Measurements from ENCODE around the gene SLC25A18.
"Not testable (repeated sequence)": the region's sequence is repeated elsewhere in the genome, so short reads cannot be mapped to it uniquely, and the experiment has no call there.

SLC25A18 gene

GRCh38 chr22:17607891-17608521 lies 44.7 kb downstream of the SLC25A18 start:
- no peak for DNase-seq (ENCODE audit: low read depth)

GRCh38 chr22:17612057-17612456 lies 48.8 kb downstream of the SLC25A18 start:
- DNase-seq (ENCODE audit: low read depth) = no peak

- no peak for DNase-seq (ENCODE audit: low read depth)
Observed at GRCh38 chr22:17613280-17613679, 50.0 kb downstream of the SLC25A18 start.

GRCh38 chr22:17627961-17628405 lies 64.7 kb downstream of the SLC25A18 start:
- no peak for DNase-seq (ENCODE audit: low read depth)

- DNase-seq (ENCODE audit: low read depth) = peak; percentile 96
Observed at GRCh38 chr22:17628406-17629172, 65.3 kb downstream of the SLC25A18 start, which contains the start of gene ATP6V1E1. Gene ATP6V1E1, minus strand, starts transcription at chr22:17628749. Its CDS starts 114 bp downstream, at chr22:17628635.

- DNase-seq (ENCODE audit: low read depth) = no peak
Observed at GRCh38 chr22:17629173-17629489, 65.8 kb downstream of the SLC25A18 start.

- no peak for DNase-seq (ENCODE audit: low read depth)
Observed at GRCh38 chr22:17629641-17630040, 66.3 kb downstream of the SLC25A18 start.

- DNase-seq (ENCODE audit: low read depth) = no peak
Observed at GRCh38 chr22:17631076-17631565, 67.8 kb downstream of the SLC25A18 start.

- DNase-seq (ENCODE audit: low read depth) = no peak
Observed at GRCh38 chr22:17633217-17633997, 70.1 kb downstream of the SLC25A18 start.

- DNase-seq (ENCODE audit: low read depth) = no peak
Observed at GRCh38 chr22:17633998-17634323, 70.7 kb downstream of the SLC25A18 start.

- no peak for DNase-seq (ENCODE audit: low read depth)
Observed at GRCh38 chr22:17634696-17635095, 71.4 kb downstream of the SLC25A18 start.

GRCh38 chr22:17636850-17637249 lies 73.6 kb downstream of the SLC25A18 start:
- not testable (repeated sequence) for DNase-seq (ENCODE audit: low read depth)

- no peak for DNase-seq (ENCODE audit: low read depth)
Observed at GRCh38 chr22:17637490-17638181, 74.3 kb downstream of the SLC25A18 start.

- DNase-seq (ENCODE audit: low read depth) = no peak
Observed at GRCh38 chr22:17638182-17638431, 74.8 kb downstream of the SLC25A18 start.

GRCh38 chr22:17638432-17639246 lies 75.3 kb downstream of the SLC25A18 start, which contains the start of gene BCL2L13:
Gene BCL2L13, plus strand, starts transcription at chr22:17638757. Its CDS starts 16,955 bp downstream, at chr22:17655712.
- peak; percentile 75 for DNase-seq (ENCODE audit: low read depth)

GRCh38 chr22:17639247-17639741 lies 76.0 kb downstream of the SLC25A18 start:
- no peak for DNase-seq (ENCODE audit: low read depth)

All from stimulated activated CD8-positive, alpha-beta memory T cell treated with anti-CD3 and anti-CD28 coated beads, Interleukin-7, amount 100 ng/mL, for 24 hours (primary cell).